Activated CD8-positive, alpha-beta T cell treated with anti-CD3 and anti-CD28 coated beads for 36 hours (primary cell): ENCODE results near the gene CEMIP. TPM values are rescaled to one million over a fixed set of nuclear protein-coding genes. Genes with fewer than 3 reads are reported as not detected.
A peak's percentile ranks its signal among the peaks of the same experiment; 100 is the strongest.

ENCODE experiments used
- ATAC-seq: fragments of 200-7000 bp; cut with Tn5 transposase; one replicate; pipeline ENCODE4 v1.10.0; 2021; ENCODE audit warnings: mild to moderate bottlenecking, moderate library complexity
- CTCF ChIA-PET: fragments of 350-600 bp; sonication (Branson Sonifier 250); formaldehyde crosslinking; loops from one replicate; lab custom pipeline; 2021; ENCODE audit warnings: antibody characterized with exemption; lab: Charles Lee
- POLR2A ChIA-PET: fragments of 350-600 bp; sonication (Branson Sonifier 250); formaldehyde crosslinking; loops from one replicate; lab custom pipeline; 2021; ENCODE audit warnings: antibody characterized with exemption; lab: Charles Lee
- DNase-seq: peaks from one replicate; pipeline ENCODE4 v3.0.0-alpha.2; 2020
- H3K27ac Mint-ChIP-seq: one replicate; pipeline ENCODE4 v1.8.0; 2021; ENCODE audit warnings: mild to moderate bottlenecking, mixed read lengths
- H3K27me3 Mint-ChIP-seq: one replicate; pipeline ENCODE4 v1.8.0; 2021; ENCODE audit warnings: mixed read lengths
- H3K36me3 Mint-ChIP-seq: one replicate; pipeline ENCODE4 v1.8.0; 2021; ENCODE audit warnings: low read depth, mixed read lengths
- H3K4me1 Mint-ChIP-seq: one replicate; pipeline ENCODE4 v1.8.0; 2021; ENCODE audit warnings: low read depth, mixed read lengths
- H3K4me3 Mint-ChIP-seq: one replicate; pipeline ENCODE4 v1.8.0; 2021; ENCODE audit warnings: mild to moderate bottlenecking, moderate library complexity, mixed read lengths
- H3K9me3 Mint-ChIP-seq: one replicate; pipeline ENCODE4 v1.8.0; 2021; ENCODE audit warnings: mixed read lengths
- intact Hi-C: fragments of 100-400 bp; cut with micrococcal nuclease; formaldehyde crosslinking; loops from one replicate; pipeline ENCODE4 v1.10.0; 2022
- total RNA-seq, 2 experiments: library from RNA; stranded (reverse); gene quantifications; one replicate each; pipeline ENCODE4 v1.2.3, GENCODE V29; 2021
- TF ChIP-seq, protein P1 (sequence below): fragments of 200-600 bp; IDR thresholded peaks from one replicate; pipeline ENCODE4 v1.8.0; 2022; ENCODE audit warnings: antibody characterized with exemption, mild to moderate bottlenecking

Gene CEMIP
- total RNA-seq, 2 experiments from 2014 or later = not detected

DNA sequence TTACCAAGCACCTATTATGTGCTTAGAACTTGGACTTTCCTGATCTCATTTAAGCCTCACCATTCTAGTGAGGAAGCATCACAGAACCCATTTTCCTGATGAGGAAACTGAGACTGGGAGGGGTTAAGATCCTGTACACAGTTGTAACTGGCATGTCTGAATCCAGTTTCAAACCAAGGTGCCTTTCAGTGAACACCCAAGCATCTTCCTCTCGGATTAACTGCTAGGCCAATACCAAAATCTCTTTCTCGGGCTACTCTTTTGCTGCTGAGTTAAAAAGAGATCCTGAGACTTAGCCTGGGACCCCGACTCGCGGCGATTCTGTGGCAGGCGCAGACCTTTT is 578 bp upstream of the CEMIP start:
- H3K36me3 Mint-ChIP-seq = no peaks in the 10 kb centered on the region
- intact Hi-C loops = loop anchor here (5.0 kb wide), 2 partner anchors 194 to 216 kb away; no protein-coding TSS in a partner anchor
- no peaks in the 10 kb centered on the region for H3K9me3 Mint-ChIP-seq
- DNase-seq (no peak), ATAC-seq (no peak)
- peaks cover 10% of the 10 kb centered on the region for H3K4me1 Mint-ChIP-seq
- ChIA-PET CTCF (interaction anchor here (0.9 to 7.1 kb wide), 9 partner anchors 8 to 372 kb away, joined by 3 to 104 read pairs (median 6); no protein-coding TSS in a partner anchor), POLR2A (no interaction called here)
- TF ChIP-seq, protein P1, sequence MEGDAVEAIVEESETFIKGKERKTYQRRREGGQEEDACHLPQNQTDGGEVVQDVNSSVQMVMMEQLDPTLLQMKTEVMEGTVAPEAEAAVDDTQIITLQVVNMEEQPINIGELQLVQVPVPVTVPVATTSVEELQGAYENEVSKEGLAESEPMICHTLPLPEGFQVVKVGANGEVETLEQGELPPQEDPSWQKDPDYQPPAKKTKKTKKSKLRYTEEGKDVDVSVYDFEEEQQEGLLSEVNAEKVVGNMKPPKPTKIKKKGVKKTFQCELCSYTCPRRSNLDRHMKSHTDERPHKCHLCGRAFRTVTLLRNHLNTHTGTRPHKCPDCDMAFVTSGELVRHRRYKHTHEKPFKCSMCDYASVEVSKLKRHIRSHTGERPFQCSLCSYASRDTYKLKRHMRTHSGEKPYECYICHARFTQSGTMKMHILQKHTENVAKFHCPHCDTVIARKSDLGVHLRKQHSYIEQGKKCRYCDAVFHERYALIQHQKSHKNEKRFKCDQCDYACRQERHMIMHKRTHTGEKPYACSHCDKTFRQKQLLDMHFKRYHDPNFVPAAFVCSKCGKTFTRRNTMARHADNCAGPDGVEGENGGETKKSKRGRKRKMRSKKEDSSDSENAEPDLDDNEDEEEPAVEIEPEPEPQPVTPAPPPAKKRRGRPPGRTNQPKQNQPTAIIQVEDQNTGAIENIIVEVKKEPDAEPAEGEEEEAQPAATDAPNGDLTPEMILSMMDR = no peak
- H3K27ac Mint-ChIP-seq = no peak overlapping the region
- no peak overlapping the region for H3K4me3 Mint-ChIP-seq
- H3K27me3 Mint-ChIP-seq = peaks cover 51% of the 10 kb centered on the region

DNA sequence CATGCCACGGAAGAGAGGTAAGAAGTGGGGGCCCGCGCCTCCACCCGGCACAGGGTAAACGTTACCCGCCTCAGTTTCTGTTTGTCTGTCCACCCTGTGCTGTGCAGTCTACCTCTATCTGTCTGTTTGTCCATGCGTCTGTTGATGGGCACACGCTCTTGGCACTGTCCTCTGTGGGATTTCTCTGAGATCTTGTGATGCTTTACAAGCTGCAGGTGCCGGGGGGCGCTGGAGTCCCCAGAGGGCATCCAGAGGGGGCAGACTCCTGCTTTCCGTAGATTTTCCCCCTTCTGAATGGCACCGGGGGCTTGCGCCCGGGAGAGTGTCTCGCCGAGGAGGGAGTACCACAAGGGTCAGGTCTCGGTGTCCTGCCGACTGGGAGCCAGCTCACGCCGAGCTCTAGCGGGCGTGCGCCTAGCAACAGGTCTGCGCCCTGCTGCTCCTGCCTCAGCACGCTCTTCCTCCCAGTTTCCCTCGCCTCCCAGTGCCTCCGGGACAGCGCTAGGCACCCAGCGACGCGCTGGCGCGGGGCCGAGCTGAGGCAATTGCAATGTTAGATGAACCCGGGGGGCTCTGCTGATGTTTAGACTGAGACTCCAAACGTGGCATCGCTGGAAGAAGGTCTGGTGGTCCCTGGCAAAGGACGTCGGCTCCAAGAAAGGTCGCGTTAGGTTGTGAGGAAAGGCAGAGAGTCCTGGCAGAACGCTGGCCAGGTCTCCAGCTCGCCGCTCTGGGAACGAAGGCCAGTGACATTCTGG is 667 bp downstream of the CEMIP start:
- H3K4me3 Mint-ChIP-seq = no peak overlapping the region
- CTCF ChIA-PET = interaction anchor here (0.6 to 7.1 kb wide), 28 partner anchors 10 to 373 kb away, joined by 3 to 104 read pairs (median 4); partner anchors contain the start of gene ABHD17C
- intact Hi-C loops = loop anchor here (5.0 kb wide), 2 partner anchors 192 to 218 kb away; no protein-coding TSS in a partner anchor
- no peak for DNase-seq
- no peaks in the 10 kb centered on the region for H3K9me3 Mint-ChIP-seq
- H3K27ac Mint-ChIP-seq = no peak overlapping the region
- H3K4me1 Mint-ChIP-seq = peaks cover 10% of the 10 kb centered on the region
- no peaks in the 10 kb centered on the region for H3K36me3 Mint-ChIP-seq
- TF ChIP-seq, protein P1 = no peak
- H3K27me3 Mint-ChIP-seq = peaks cover 47% of the 10 kb centered on the region
- ATAC-seq = no peak
- POLR2A ChIA-PET = interaction anchor here (1.3 kb wide), 1 partner anchor 24 kb away, joined by 5 read pairs; no protein-coding TSS in a partner anchor

DNA sequence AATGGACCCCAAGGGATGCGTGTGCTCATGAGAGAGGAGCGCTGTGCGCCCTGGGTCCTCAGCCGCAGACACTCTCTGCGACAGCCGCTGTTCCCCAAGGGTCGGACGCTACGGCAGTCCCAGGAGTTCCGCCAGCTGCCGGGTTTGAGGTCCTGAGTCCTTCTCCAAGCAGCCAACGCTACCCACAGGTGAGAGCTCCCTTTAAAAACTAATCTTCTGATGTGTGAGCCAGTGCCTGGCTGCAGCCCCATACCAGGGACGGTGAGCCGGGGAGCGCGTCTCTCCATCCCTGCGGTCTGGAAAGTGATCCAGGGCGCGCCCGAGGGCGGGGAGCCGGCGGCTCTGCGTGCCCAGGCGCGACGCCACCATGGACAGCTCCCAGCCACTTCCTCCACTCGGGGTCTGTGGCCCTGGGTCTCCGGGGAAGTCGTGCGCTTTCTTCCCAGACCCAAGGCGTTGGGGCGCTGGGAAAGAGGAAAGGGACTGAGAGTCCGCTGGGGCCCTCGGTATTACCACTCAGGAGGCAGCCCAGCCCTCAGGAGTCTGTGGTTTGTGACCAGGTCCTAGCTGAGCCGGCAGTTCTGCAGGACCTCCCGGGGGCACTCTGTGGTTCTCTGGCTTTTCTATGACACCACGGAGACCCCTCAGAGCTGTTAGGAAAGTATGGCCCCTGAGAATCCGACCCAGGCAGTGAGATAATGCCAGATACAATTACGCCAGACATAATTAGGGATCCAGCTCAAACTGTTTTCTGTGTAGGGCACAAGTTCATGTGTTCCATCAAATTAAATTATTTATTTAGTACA is 1.4 kb downstream of the CEMIP start:
- H3K27ac Mint-ChIP-seq = no peak overlapping the region
- H3K9me3 Mint-ChIP-seq = no peaks in the 10 kb centered on the region
- ChIA-PET CTCF (interaction anchor here (0.6 to 7.1 kb wide), 6 partner anchors 25 to 485 kb away, joined by 3 to 104 read pairs (median 8); no protein-coding TSS in a partner anchor), POLR2A (interaction anchor here (1.3 kb wide), 1 partner anchor 23 kb away, joined by 5 read pairs; no protein-coding TSS in a partner anchor)
- peaks cover 47% of the 10 kb centered on the region for H3K27me3 Mint-ChIP-seq
- intact Hi-C loops = no loop called here
- H3K4me1 Mint-ChIP-seq = peaks cover 10% of the 10 kb centered on the region
- TF ChIP-seq, protein P1 = no peak
- H3K36me3 Mint-ChIP-seq = no peaks in the 10 kb centered on the region
- ATAC-seq (no peak), DNase-seq (peak; percentile 29)
- H3K4me3 Mint-ChIP-seq = no peak overlapping the region

DNA sequence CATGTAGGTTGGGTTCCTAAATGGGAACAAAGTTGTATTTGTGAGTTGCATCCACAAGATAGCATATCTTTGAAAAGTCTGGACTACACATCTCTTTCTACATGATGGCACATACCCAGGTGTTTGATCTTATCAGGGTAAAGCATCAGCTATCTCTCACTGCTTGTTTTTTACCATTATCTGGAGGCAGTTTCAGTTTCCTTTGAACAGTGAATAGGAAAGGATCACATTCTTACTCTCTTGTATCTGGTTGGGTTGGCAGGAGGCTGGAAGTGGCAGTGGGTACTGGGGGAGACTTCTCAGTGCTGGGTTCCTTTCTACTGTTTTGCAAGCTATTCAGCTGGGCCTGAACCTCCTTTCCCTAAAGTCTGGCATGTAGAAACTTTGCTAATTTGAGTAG is 4.1 kb downstream of the CEMIP start:
- H3K4me1 Mint-ChIP-seq = peaks cover 10% of the 10 kb centered on the region
- TF ChIP-seq, protein P1 = no peak
- H3K27ac Mint-ChIP-seq = no peak overlapping the region
- peaks cover 38% of the 10 kb centered on the region for H3K27me3 Mint-ChIP-seq
- intact Hi-C loops = no loop called here
- no peak for DNase-seq
- no peak for ATAC-seq
- no peaks in the 10 kb centered on the region for H3K9me3 Mint-ChIP-seq
- H3K4me3 Mint-ChIP-seq = no peak overlapping the region
- POLR2A ChIA-PET = interaction anchor here (1.0 kb wide), 1 partner anchor 11 kb away, joined by 3 read pairs; no protein-coding TSS in a partner anchor
- H3K36me3 Mint-ChIP-seq = no peaks in the 10 kb centered on the region
- CTCF ChIA-PET = interaction anchor here (1.0 to 2.2 kb wide), 3 partner anchors 22 to 187 kb away, joined by 3 to 7 read pairs (median 3); no protein-coding TSS in a partner anchor
